Hematopoietic multipotent progenitor cell treated with erythropoietin and hydrocortisone succinate and interleukin-3 and kit ligand, for 4 days (in vitro differentiated cells): Measurements from ENCODE around the gene LRP1B.
"Not testable (repeated sequence)": the region's sequence is repeated elsewhere in the genome, so short reads cannot be mapped to it uniquely, and the experiment has no call there.

Source experiments
- DNase-seq: peaks from one replicate; pipeline ENCODE4 v3.0.0-alpha.2; 2015

LRP1B gene

GRCh38 chr2:141869572-141869971 is 261.2 kb downstream of the LRP1B start:
- no peak for DNase-seq

GRCh38 chr2:141863964-141864363 is 266.9 kb downstream of the LRP1B start:
- no peak for DNase-seq

- DNase-seq, result no peak
These were observed 274.4 kb downstream of the LRP1B start for GRCh38 chr2:141856215-141856919.

GRCh38 chr2:141848191-141848590 is 282.6 kb downstream of the LRP1B start:
- DNase-seq, result no peak

GRCh38 chr2:141844231-141844630 is 286.6 kb downstream of the LRP1B start:
- no peak for DNase-seq

GRCh38 chr2:141835103-141835502 is 295.7 kb downstream of the LRP1B start:
- DNase-seq, result no peak

GRCh38 chr2:141828761-141829160 is 302.1 kb downstream of the LRP1B start:
- DNase-seq, result no peak

GRCh38 chr2:141824790-141825189 is 306.0 kb downstream of the LRP1B start:
- no peak for DNase-seq

GRCh38 chr2:141820893-141821292 is 309.9 kb downstream of the LRP1B start:
- DNase-seq, result no peak

GRCh38 chr2:141815320-141815719 is 315.5 kb downstream of the LRP1B start:
- not testable (repeated sequence) for DNase-seq

GRCh38 chr2:141814150-141814549 is 316.7 kb downstream of the LRP1B start:
- peak; percentile 5 for DNase-seq

GRCh38 chr2:141810148-141810547 is 320.7 kb downstream of the LRP1B start:
- no peak for DNase-seq

- no peak for DNase-seq
These were observed 324.7 kb downstream of the LRP1B start for GRCh38 chr2:141806090-141806489.

GRCh38 chr2:141805302-141805701 is 325.5 kb downstream of the LRP1B start:
- DNase-seq, result no peak

- DNase-seq, result no peak
These were observed 334.4 kb downstream of the LRP1B start for GRCh38 chr2:141796449-141796848.

- DNase-seq, result no peak
These were observed 339.3 kb downstream of the LRP1B start for GRCh38 chr2:141791521-141791920.

- no peak for DNase-seq
These were observed 348.2 kb downstream of the LRP1B start for GRCh38 chr2:141782574-141782973.

GRCh38 chr2:141778315-141778835 is 352.4 kb downstream of the LRP1B start:
- DNase-seq, result peak; percentile 1

- no peak for DNase-seq
These were observed 360.3 kb downstream of the LRP1B start for GRCh38 chr2:141770530-141770929.

GRCh38 chr2:141767691-141768090 is 363.1 kb downstream of the LRP1B start:
- DNase-seq, result no peak

GRCh38 chr2:141767051-141767450 is 363.8 kb downstream of the LRP1B start:
- no peak for DNase-seq

GRCh38 chr2:141766225-141766624 is 364.6 kb downstream of the LRP1B start:
- no peak for DNase-seq

GRCh38 chr2:141748616-141749015 is 382.2 kb downstream of the LRP1B start:
- DNase-seq, result no peak

- DNase-seq, result peak; percentile 2
These were observed 389.2 kb downstream of the LRP1B start for GRCh38 chr2:141741652-141742051.
